Astrocyte of the spinal cord (primary cell): ENCODE data around the gene NOTUM.

Experiments used
- DNase-seq: peaks from one replicate; pipeline ENCODE4 v3.0.0; 2011; ENCODE audit warnings: low read depth, low spot score
- H3K4me3 ChIP-seq: 2 replicates; pipeline ENCODE4 v1.5.1; 2011; ENCODE audit warnings: low read depth, mild to moderate bottlenecking, low read length, moderate library complexity
- CTCF ChIP-seq: IDR thresholded peaks from 2 replicates; pipeline ENCODE4 v1.5.1; 2012; ENCODE audit warnings: low read depth, mild to moderate bottlenecking, low read length, inconsistent platforms
- in situ Hi-C: cut with HindIII; loops from 2 replicates; pipeline ENCODE4 v1.10.0; 2017; ENCODE audit warnings: low sequenced_read_pairs

The NOTUM gene

GRCh38 chr17:81976332-81977210, 15.6 kb upstream of the NOTUM start:
- peak overlapping the region; percentile 81 for H3K4me3 ChIP-seq
- in situ Hi-C loops = no loop called here
- no peak for TF ChIP-seq CTCF
- DNase-seq = no peak

GRCh38 chr17:81973432-81973831, 12.4 kb upstream of the NOTUM start:
- TF ChIP-seq CTCF = no peak
- no peak for DNase-seq
- in situ Hi-C loops = no loop called here
- no peak overlapping the region for H3K4me3 ChIP-seq

GRCh38 chr17:81968850-81969812, 8.1 kb upstream of the NOTUM start:
- in situ Hi-C loops = no loop called here
- DNase-seq = no peak
- no peak overlapping the region for H3K4me3 ChIP-seq
- TF ChIP-seq CTCF = no peak

GRCh38 chr17:81968396-81968745, 7.4 kb upstream of the NOTUM start:
- no peak overlapping the region for H3K4me3 ChIP-seq
- no peak for DNase-seq
- no peak for TF ChIP-seq CTCF
- in situ Hi-C loops = no loop called here

GRCh38 chr17:81967533-81968395, 6.8 kb upstream of the NOTUM start:
- no peak overlapping the region for H3K4me3 ChIP-seq
- no peak for TF ChIP-seq CTCF
- in situ Hi-C loops = no loop called here
- DNase-seq = peak; percentile 52

- in situ Hi-C loops = no loop called here
- no peak for TF ChIP-seq CTCF
- no peak overlapping the region for H3K4me3 ChIP-seq
- DNase-seq = no peak
These were observed 6.2 kb upstream of the NOTUM start for GRCh38 chr17:81967244-81967532.
